GM18505 (cell line): ENCODE measurements around the gene RAD51B.

Experiments
- ATAC-seq: cut with Tn5 transposase; IDR thresholded peaks from one replicate; pipeline ENCODE4 v1.9.1; 2021; ENCODE audit not compliant: unreplicated experiment
- POLR2A ChIP-seq: IDR thresholded peaks from 4 replicates; pipeline ENCODE4 v1.6.1; 2011; ENCODE audit warnings: borderline replicate concordance; ENCODE audit not compliant: insufficient read depth, insufficient read length; ENCODE audit errors: extremely low read depth

The RAD51B gene

GRCh38 chr14:67819563-67820421 is at the start of gene RAD51B:
Gene RAD51B (plus strand): TSS chr14:67819779.
- ATAC-seq: peak; percentile 58
- no peak for TF ChIP-seq POLR2A

DNA sequence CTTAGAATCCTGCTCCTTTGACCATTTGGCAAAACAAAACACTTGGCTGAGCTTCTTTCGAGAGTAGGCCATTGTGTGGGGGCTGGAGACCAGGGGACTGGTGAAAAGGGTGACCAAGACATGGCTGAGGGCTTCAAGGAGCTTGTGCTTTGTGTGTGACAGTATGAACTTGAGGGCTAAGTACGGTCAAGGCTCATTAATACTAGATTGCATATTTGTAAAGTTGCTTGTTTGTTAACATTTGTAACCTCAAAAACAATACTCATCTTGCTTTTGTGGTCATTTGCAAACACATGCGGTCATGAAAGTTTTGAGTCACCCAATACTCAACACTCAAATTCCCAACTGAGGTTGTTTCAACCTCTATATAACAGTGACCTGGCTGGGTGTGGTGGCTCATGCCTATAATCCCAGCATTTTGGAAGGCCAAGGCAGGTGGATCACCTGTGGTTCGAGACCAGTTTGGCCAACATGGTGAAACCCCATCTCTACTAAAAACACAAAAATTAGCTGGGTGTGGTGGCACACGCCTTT is 45.7 kb upstream of the RAD51B start:
- no peak for TF ChIP-seq POLR2A
- no peak for ATAC-seq

DNA sequence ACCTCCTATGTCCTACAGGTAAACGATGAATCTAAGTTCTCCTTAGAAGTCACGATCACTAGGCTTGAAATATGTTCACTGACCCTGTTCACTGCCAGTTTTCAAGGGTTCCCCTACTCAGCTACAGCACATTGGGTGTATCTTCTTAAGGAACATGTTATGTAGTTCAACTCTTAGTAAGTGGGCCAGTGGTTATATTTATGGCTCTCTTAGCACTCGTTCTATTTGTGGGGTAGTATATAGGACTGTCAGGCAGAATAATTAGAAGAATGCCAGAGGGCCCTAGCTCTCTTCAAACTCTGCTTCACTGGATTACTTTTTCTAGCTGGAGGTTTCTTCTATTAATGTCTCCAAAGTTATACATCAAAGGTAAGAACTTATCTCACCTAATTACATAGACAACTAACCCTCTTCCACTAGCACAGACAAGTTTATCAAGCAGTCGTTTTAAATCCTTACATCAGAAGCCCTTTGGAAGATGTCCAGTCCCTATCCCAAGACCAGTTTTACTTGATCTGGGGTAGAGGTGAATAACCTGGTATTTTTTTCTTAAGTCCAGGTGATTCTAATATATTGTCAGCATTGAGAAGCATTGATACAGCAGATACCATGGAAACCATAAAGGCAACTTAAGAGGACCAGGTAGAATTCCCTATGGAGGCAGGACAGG is 42.8 kb upstream of the RAD51B start:
- ATAC-seq: no peak
- no peak for TF ChIP-seq POLR2A

GRCh38 chr14:67778792-67779191 is 40.8 kb upstream of the RAD51B start:
- no peak for TF ChIP-seq POLR2A
- no peak for ATAC-seq

DNA sequence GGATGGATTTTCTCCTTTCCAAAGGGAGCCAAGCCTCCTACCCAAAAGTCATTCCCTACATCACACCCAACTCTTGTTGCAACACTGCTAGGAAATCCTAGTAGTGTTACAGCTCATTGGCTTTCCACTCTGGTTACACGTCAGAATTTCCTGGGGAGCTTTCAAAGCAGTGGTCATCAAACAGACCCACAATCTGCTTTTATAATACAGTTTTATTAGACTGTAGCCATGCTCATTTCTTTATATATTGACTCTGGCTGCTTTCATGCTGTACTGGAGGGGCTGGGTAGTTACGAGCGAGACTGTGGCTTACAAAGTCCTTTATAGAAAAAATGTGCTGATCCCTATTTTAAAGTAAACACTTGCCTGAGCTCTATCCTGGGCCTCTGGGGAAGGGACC is 37.5 kb upstream of the RAD51B start:
- ATAC-seq: no peak
- no peak for TF ChIP-seq POLR2A

GRCh38 chr14:67784244-67784823 is 35.2 kb upstream of the RAD51B start:
- ATAC-seq: no peak
- TF ChIP-seq POLR2A: no peak

DNA sequence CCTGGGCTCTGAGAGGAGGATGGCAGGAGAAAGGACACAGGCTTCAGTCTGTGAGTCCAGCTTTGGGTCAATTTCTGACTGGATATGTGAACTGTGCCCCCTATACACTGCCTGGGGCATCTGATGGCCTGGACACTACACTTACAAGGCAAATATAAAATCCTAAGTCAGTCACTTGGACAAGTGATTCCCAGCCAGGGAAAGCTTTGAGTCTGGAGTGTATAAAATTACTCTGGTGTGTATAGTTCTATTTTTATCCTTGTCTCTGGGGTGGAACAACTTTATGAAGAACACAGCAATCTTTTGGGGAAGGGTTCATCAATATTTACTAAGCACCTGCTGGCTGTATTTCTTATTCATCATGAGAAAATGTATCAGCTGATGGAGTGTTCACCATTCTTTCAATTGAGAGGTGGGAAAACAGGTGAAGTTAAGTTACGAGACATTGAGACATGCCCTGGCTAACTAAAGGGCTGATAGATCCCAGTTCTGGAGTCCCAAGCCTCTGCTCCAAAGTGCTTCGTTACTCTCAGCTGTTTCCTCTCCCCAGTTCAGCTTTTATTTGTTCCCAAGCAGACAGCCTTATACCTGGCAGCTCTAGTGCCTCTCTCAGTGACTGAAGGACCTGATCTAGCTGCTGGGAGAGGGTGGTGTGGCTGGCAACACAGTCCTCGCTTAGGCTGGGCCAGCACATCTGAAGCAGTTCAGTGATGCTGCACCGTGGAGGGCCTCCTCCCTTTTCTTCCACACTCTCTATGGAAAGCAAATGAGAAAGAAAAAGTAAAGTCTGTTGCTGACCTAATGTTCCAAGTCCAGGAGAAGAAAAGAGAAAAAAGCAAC is 34.1 kb upstream of the RAD51B start:
- TF ChIP-seq POLR2A: no peak
- no peak for ATAC-seq

GRCh38 chr14:67787673-67788072 is 31.9 kb upstream of the RAD51B start:
- TF ChIP-seq POLR2A: no peak
- no peak for ATAC-seq

- ATAC-seq: no peak
- TF ChIP-seq POLR2A: no peak
Observed at GRCh38 chr14:67798731-67799130, 20.8 kb upstream of the RAD51B start.

DNA sequence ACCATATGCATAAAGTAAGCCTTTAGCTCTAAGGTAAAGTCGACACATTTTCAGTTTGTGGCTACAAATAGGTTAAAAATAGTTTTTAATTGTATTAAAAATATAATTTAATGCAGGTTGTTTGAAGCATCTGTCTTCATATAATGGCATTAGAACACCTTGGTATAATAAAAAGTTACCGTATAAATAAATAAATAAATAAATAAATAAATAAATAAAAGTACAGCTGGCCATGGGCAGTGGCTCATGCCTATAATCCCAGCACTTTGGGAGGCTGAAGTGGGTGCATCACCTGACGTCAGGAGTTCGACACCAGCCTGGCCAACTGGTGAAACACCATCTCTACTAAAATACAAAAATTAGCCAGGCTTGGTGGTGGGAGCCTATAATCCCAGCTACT is 18.8 kb upstream of the RAD51B start:
- no peak for ATAC-seq
- no peak for TF ChIP-seq POLR2A

GRCh38 chr14:67806246-67806645 is 13.3 kb upstream of the RAD51B start:
- no peak for TF ChIP-seq POLR2A
- ATAC-seq: no peak

DNA sequence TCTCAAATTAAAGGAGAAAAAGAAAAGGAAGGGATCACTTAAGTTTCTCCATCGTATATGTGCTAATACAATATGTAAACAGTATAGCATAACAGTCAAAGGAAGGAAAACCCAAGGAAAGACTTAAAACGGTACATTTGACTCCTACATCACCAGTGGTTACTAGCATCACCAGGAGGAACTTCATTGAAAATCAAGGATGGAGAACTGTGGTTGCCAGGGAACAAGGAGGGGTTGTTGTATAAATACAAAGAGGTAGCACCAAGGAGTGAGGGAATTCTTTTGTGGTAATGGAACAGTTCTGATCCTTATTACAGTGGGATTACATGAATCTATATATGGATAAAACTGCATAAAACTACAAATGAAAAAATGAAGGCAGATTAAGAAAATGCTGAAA is 4.8 kb upstream of the RAD51B start:
- no peak for ATAC-seq
- TF ChIP-seq POLR2A: no peak
